Liver (tissue), 3 donors: Measurements from ENCODE around the gene ABLIM2.

Experiments used
- ATF3 ChIP-seq: IDR thresholded peaks from 2 replicates; pipeline ENCODE4 v1.6.1; 2016; ENCODE audit warnings: antibody characterized with exemption
- CTCF ChIP-seq: fragments of 150-350 bp; IDR thresholded peaks from 2 replicates; pipeline ENCODE4 v1.5.1; 2017; ENCODE audit warnings: improper control_type of control experiment, low read depth, low read length; ENCODE audit not compliant: missing input control
- FOXA1 ChIP-seq: IDR thresholded peaks from 2 replicates; pipeline ENCODE4 v1.6.1; 2016; ENCODE audit warnings: antibody characterized with exemption
- GABPA ChIP-seq, 2 donors: IDR thresholded peaks in 1 of 2; conservative IDR thresholded peaks in 1 of 2; 2 replicates each; pipeline ENCODE4 v1.6.1; 2016; ENCODE audit warnings: antibody characterized with exemption in 2 of 2, mild to moderate bottlenecking in 1 of 2, moderate library complexity in 1 of 2
- HNF4G ChIP-seq: IDR thresholded peaks from 2 replicates; pipeline ENCODE4 v1.6.1; 2016; ENCODE audit warnings: antibody characterized with exemption
- MAX ChIP-seq: IDR thresholded peaks from 2 replicates; pipeline ENCODE4 v1.6.1; 2016; ENCODE audit warnings: antibody characterized with exemption
- RAD21 ChIP-seq, 2 donors: IDR thresholded peaks; 2 replicates each; pipeline ENCODE4 v1.6.1; 2016; ENCODE audit warnings: antibody characterized with exemption in 2 of 2, mild to moderate bottlenecking in 2 of 2
- REST ChIP-seq: IDR thresholded peaks from 2 replicates; pipeline ENCODE4 v1.6.1; 2016; ENCODE audit warnings: antibody characterized with exemption, mild to moderate bottlenecking
- RXRA ChIP-seq, 2 donors: IDR thresholded peaks; 2 replicates each; pipeline ENCODE4 v1.6.1; 2017 to 2018; ENCODE audit warnings: antibody characterized with exemption in 2 of 2, mild to moderate bottlenecking in 1 of 2
- SP1 ChIP-seq: IDR thresholded peaks from 2 replicates; pipeline ENCODE4 v1.6.1; 2018; ENCODE audit warnings: antibody characterized with exemption, mild to moderate bottlenecking
- YY1 ChIP-seq: IDR thresholded peaks from 2 replicates; pipeline ENCODE4 v1.6.1; 2016; ENCODE audit warnings: antibody characterized with exemption, mild to moderate bottlenecking
- donor health status: healthy.
- donor health status: healthy.

GRCh38 chr4:7974425-7974824 is 184.2 kb downstream of the ABLIM2 start:
- TF ChIP-seq CTCF (no peak), ATF3 (no peak), GABPA (IDR thresholded peaks at IDR 0.05 in 1 of 2, conservative IDR thresholded peaks at IDR 0.05 in 1 of 2) (no peak), MAX (no peak), YY1 (no peak), HNF4G (no peak), SP1 (no peak), FOXA1 (no peak), RAD21 (IDR thresholded peaks at IDR 0.05) (no peak), REST (no peak), RXRA (IDR thresholded peaks at IDR 0.05) (no peak)
